Nucleus accumbens (tissue), 56 donors: ENCODE measurements around the gene ALG12.
A peak's percentile ranks its signal among the peaks of the same experiment; 100 is the strongest.

Source experiments
- DNase-seq, 56 donors: peaks; one replicate each; lab custom pipeline; 2025; lab: John Stamatoyannopoulos, UW

ALG12 gene

GRCh38 chr22:49934160-49934890, 16.1 kb upstream of the ALG12 start:
- DNase-seq = peak in 18 of 56 donors; percentile 7 to 69 (median 28)

DNA sequence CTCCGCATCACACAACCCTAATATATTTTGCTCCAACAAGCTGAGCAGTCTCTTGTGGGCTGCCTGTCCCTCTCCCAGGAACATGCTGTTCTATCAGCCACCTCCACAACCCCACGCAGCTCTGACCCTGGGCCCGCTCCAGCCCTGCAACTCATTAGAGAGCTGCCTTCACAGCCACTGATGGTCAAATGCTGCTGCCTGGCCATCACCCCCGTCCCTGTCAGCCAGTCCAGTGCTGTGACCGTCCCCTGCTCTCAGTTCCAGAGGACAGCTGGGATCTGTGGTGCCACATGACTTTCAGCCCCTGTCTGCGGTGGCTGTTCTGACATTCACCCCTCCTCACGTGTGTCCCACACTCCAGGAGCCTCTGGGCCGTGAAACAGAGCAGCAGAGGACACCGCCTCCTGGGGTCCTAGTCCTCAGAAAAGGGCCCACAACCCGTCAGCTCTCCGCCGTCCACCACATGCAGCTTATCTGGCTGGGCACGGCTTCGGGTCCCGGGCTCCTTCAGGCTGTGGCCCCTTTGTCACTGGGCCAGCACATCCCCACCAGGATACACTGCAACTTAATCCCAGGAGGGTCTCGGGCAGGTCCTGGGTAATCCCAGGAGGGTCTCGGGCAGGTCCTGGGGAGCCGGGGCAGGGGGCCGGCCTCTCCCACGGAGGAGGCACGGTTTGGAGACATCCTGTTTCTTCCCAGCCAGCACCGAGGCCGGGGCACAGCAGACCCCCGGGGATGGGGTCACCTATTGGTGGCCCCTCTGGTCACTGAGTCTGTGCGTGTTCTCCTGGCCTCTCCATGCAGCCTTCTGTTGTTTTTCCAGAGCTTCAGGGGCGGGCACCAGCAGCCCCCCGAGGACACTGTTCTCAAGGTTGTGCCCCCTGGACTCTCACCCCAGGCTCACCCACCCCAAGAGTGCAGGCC, 15.3 kb upstream of the ALG12 start:
- peak in 35 of 56 donors; percentile 17 to 75 (median 44) for DNase-seq

- peak in 47 of 56 donors; percentile 20 to 76 (median 51) for DNase-seq
Observed at GRCh38 chr22:49930596-49931412, 12.6 kb upstream of the ALG12 start.

GRCh38 chr22:49929994-49930575, 11.8 kb upstream of the ALG12 start:
- DNase-seq = peak in 5 of 56 donors; percentile 10 to 37 (median 18)

DNA sequence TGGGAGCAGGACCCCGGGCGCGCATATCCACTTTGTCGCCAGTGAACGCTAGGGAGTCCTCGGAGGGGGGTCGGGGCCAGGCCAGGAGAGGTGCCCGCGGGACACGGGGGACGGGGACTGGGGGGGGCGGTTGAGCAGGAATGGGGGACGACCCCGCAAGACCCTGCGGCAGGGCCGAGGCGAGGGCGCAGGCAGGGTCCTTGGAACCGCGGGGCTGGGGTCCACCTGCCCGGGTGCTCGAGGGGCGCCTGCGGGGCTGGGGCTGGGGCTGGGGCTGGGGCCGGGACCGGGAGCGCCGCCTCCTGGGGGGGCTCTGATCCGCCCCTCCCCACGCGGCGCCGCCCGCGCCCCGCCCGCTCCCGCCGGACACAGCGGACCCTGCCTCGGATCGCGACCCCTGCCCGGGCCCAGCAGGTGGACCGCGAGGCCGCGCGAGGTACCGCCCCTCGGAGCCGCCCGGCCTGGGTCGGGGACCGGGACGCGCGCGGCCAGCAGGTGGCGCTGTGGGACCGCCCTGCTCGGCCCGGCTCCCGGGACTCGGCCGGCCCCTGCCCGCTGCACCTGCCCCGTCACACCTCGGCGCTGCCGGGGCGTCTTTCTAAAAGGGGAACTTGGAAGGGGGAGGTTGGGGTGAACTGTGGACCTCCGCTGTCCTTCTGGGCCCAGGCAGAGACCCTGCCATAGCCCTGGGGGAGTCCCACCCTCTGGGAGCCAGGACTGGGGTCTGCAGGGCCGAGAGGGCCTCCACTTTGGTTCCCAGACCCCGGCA, 11.2 kb upstream of the ALG12 start:
- peak in 17 of 56 donors; percentile 5 to 68 (median 31) for DNase-seq

DNA sequence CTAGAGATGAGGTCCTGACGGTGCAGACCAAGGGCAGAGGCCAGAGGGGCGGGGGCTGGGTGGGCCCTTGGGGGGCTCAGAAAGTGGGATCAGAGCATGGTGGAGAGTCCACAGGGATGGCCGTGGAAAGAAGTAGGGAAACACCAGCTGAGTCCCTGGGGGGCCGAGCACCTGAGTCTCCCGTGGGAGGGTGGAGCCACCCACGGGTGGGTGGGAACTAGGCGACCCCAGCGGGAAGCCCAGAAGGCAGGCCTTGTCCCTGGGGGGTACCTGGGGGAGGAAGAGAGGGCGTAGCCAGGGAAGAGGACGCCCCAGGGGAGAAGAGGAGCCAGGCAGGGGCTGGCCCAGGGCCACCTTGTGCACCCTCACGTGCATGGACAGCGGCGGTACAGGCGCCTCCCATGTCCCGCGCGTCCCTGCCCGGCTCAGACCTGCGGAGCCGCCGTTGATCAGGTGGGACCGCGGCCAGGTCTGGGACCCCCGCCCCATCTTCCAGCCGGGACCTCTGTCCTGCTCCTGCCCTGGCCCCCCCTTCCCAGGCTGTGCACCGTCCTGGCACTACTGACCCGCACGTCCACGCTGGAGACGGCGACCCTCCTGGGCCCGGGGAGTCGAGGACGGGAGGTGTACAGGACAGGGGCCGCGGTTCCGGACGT, 10.4 kb upstream of the ALG12 start:
- no peak for DNase-seq

GRCh38 chr22:49928185-49928495, 9.9 kb upstream of the ALG12 start:
- no peak for DNase-seq

GRCh38 chr22:49927483-49928184, 9.4 kb upstream of the ALG12 start:
- no peak for DNase-seq

GRCh38 chr22:49926916-49927315, 8.7 kb upstream of the ALG12 start:
- no peak for DNase-seq

DNA sequence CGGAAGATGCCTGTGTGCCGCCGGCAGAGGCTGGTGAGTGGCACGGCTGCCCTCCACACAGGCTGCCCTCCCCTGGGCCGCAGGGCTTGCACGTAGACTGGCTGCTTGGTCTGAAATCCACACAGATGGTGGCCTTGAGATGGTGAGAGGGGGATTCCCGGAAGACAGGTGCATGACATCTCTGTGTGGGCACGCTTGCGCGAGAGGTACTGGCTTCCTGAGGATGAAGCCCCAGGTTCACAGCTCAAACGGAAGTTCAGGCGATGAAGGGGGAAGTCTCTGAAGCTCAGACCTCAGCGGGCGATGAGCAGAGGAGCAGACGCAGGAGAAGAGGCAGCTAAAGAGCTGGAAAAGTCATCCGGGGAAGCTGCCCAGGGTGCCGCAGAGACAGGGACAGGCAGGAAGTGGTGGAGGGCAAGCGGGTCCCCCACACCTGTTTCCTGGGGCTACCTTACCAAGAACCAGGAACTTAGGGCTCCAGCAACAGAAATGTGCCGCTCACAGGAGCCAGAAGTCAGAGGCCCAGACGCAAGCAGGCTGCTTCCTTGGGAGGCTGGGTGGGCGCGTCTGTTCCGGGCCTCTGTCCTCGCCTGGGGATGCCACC, 7.4 kb upstream of the ALG12 start:
- no peak for DNase-seq

GRCh38 chr22:49924113-49924833, 6.0 kb upstream of the ALG12 start:
- DNase-seq = no peak

- DNase-seq = no peak
Observed at GRCh38 chr22:49923445-49923844, 5.2 kb upstream of the ALG12 start.

- no peak for DNase-seq
Observed at GRCh38 chr22:49922926-49923325, 4.7 kb upstream of the ALG12 start.

- no peak for DNase-seq
Observed at GRCh38 chr22:49922484-49922883, 4.2 kb upstream of the ALG12 start.

DNA sequence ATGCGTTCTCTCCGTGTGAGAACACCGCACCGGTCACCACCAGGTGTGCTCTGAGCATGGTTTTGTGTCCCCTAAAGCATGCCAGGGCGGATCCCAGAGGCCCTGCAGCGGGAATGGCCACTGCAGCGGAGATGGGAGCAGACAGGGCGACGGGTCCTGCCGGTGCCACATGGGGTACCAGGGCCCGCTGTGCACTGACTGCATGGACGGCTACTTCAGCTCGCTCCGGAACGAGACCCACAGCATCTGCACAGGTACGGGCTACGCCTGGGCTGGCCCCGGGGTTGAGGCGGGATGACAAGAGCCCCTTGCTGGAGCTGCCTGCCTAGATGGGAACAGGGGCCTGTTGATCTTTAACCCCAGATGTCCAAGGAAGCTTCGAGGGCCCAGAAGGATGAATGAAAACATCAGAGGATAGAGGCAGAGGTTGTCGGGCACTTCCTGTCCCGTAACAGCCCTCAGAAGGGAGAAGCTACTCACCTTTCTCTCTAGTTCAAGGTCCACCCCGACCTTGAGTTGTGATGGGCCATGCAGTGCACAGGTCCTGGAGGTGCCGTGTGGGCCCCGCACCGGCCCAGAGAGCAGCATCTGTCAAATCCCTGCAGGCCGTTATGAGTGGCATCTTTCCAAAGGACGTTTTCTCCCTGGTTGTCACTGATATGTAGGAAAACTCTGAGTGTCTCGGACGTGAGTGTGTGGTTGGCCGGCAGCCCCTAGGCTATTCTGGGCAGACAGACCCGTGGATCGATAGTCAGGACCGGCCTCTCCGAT, 3.5 kb upstream of the ALG12 start:
- DNase-seq = no peak

DNA sequence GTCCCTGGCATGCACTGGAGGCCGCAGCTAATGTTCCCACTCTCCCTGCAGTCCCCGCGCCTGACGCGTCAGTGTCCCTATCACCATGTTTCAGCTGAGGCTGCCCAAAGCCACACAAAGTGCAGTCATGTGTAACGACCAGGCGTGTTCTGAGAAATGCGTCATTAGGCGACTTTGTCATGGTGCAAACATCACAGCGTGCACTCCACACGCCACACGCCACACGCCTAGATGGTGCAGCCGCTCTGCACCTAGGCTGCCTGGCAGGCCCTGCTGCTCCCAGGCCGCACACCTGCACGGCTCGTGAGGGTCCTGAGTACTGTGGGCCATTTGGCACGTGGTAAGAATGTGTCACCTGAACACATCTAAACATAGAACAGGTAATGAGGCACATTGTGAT, 2.6 kb upstream of the ALG12 start:
- no peak for DNase-seq
